ENCODE data around the gene COPG2. TPM values are rescaled to one million over a fixed set of nuclear protein-coding genes. Genes with fewer than 3 reads are reported as not detected.

COPG2 gene
- total and polyA plus RNA-seq, 2 donors (not counting 1 experiment from before 2014, with no cell fraction given) = 6.1 to 13.4 TPM

GRCh38 chr7:130606161-130606560 is 62.4 kb downstream of the COPG2 start:
- Mint-ChIP-seq H3K9me3 (ENCODE audit: insufficient read depth) (no peaks in the 10 kb centered on the region), H3K27ac (no peak overlapping the region)
- 91% methylated on average over 1 of the region's 1 CpG for WGBS (ENCODE audit: insufficient coverage)

GRCh38 chr7:130598056-130598455 is 70.5 kb downstream of the COPG2 start:
- intact Hi-C loops (cut with micrococcal nuclease) = no loop called here
- H4K20me1 ChIP-seq (ENCODE audit: control insufficient read depth, insufficient read depth, low read length, poor library complexity, severe bottlenecking) = no peaks in the 10 kb centered on the region
- WGBS (ENCODE audit: insufficient coverage) = no CpG with 5 or more reads among the region's 3 CpGs
- no peaks in the 10 kb centered on the region for H3K79me2 ChIP-seq (ENCODE audit: control insufficient read depth, insufficient read depth, low read length)
- H3K4me3 Mint-ChIP-seq = no peak overlapping the region
- POLR2A ChIA-PET = no interaction called here
- no peaks in the 10 kb centered on the region for H3K27me3 Mint-ChIP-seq
- ATAC-seq (ENCODE audit: low read depth) = no peak
- no peak overlapping the region for H3K4me2 ChIP-seq (replicated peaks; ENCODE audit: low read depth, low read length, poor library complexity, severe bottlenecking)
- no peaks in the 10 kb centered on the region for H3K27me3 ChIP-seq (replicated peaks in 1 of 4; ENCODE audit: control extremely low read depth in 1 of 4, control insufficient read depth in 3 of 4, insufficient read depth in 4 of 4, low read length in 3 of 4)
- peaks cover 3% of the 10 kb centered on the region for H3K9me3 Mint-ChIP-seq (ENCODE audit: insufficient read depth)
- peaks cover 0 to 14% (median 6%) of the 10 kb centered on the region in 3 donors for H3K9me3 ChIP-seq (ENCODE audit: control extremely low read depth in 1 of 3, control insufficient read depth in 2 of 3, insufficient read depth in 1 of 3, low read length in 2 of 3)
- H2AFZ ChIP-seq (ENCODE audit: insufficient read depth, low read depth, low read length, poor library complexity, severe bottlenecking) = no peak overlapping the region
- no peaks in the 10 kb centered on the region for H3K4me1 ChIP-seq (ENCODE audit: control insufficient read depth in 2 of 2, insufficient read depth in 2 of 2, low read length in 2 of 2)
- H3K36me3 ChIP-seq (replicated peaks in 1 of 2; ENCODE audit: control extremely low read depth in 1 of 2, control insufficient read depth in 1 of 2, extremely low read depth in 1 of 2, insufficient read depth in 2 of 2, low read length in 1 of 2) = peaks cover 0 to 2% of the 10 kb centered on the region in 2 experiments
- CTCF ChIA-PET = interaction anchor here (0.6 kb wide), 1 partner anchor 114 kb away, joined by 3 read pairs; no protein-coding TSS in a partner anchor
- no peak overlapping the region for H3K9ac ChIP-seq (ENCODE audit: low read length)
- no peak for DNase-seq
- no peak overlapping the region for H3K4me3 ChIP-seq (ENCODE audit: control extremely low read depth in 1 of 5, extremely low read depth in 1 of 5, insufficient read depth in 1 of 5, low read depth in 2 of 5, low read length in 4 of 5)
- H3K27ac Mint-ChIP-seq = no peak overlapping the region
- H3K27ac ChIP-seq (ENCODE audit: low read length in 2 of 2) = no peak overlapping the region
- H3K4me1 Mint-ChIP-seq = no peaks in the 10 kb centered on the region
- no peak for TF ChIP-seq CTCF (IDR thresholded peaks at IDR 0.05)

More at GRCh38 chr7:130606161-130606560, 62.4 kb downstream of the COPG2 start:
- Histone ChIP-seq H3K27me3 (replicated peaks in 1 of 4; ENCODE audit: control extremely low read depth in 1 of 4, control insufficient read depth in 3 of 4, insufficient read depth in 4 of 4, low read length in 3 of 4) (no peaks in the 10 kb centered on the region), H3K36me3 (replicated peaks in 1 of 2; ENCODE audit: control extremely low read depth in 1 of 2, control insufficient read depth in 1 of 2, extremely low read depth in 1 of 2, insufficient read depth in 2 of 2, low read length in 1 of 2) (peaks cover 0 to 20% of the 10 kb centered on the region in 2 experiments), H3K4me1 (ENCODE audit: control insufficient read depth in 2 of 2, insufficient read depth in 2 of 2, low read length in 2 of 2) (no peaks in the 10 kb centered on the region), H3K9me3 (ENCODE audit: control extremely low read depth in 1 of 3, control insufficient read depth in 2 of 3, insufficient read depth in 1 of 3, low read length in 2 of 3) (peaks cover 0 to 3% (median 0%) of the 10 kb centered on the region in 3 donors), H3K79me2 (ENCODE audit: control insufficient read depth, insufficient read depth, low read length) (no peaks in the 10 kb centered on the region), H3K4me3 (ENCODE audit: control extremely low read depth in 1 of 5, extremely low read depth in 1 of 5, insufficient read depth in 1 of 5, low read depth in 2 of 5, low read length in 4 of 5) (no peak overlapping the region), H3K27ac (ENCODE audit: low read length in 2 of 2) (no peak overlapping the region), H4K20me1 (ENCODE audit: control insufficient read depth, insufficient read depth, low read length, poor library complexity, severe bottlenecking) (no peaks in the 10 kb centered on the region), H3K9ac (ENCODE audit: low read length) (no peak overlapping the region), H3K4me2 (replicated peaks; ENCODE audit: low read depth, low read length, poor library complexity, severe bottlenecking) (no peak overlapping the region), H2AFZ (ENCODE audit: insufficient read depth, low read depth, low read length, poor library complexity, severe bottlenecking) (no peak overlapping the region)
- Mint-ChIP-seq H3K27me3 (no peaks in the 10 kb centered on the region), H3K4me3 (no peak overlapping the region), H3K4me1 (no peaks in the 10 kb centered on the region)
- ATAC-seq (ENCODE audit: low read depth) = no peak
- ChIA-PET CTCF (no interaction called here), POLR2A (no interaction called here)
- TF ChIP-seq EZH2 (IDR thresholded peaks at IDR 0.05; ENCODE audit: borderline replicate concordance, insufficient read depth, low read depth, low read length, poor library complexity, severe bottlenecking) (no peak), CTCF (IDR thresholded peaks at IDR 0.05) (peak; percentile 25)
- DNase-seq = no peak
- intact Hi-C loops (cut with micrococcal nuclease) = no loop called here

All from B cell (primary cell).